Lung (tissue), 12 donors: Measurements from ENCODE around the gene B3GALT5. TPM values are rescaled to one million over a fixed set of nuclear protein-coding genes. Genes with fewer than 3 reads are reported as not detected.

Experiments
- ATAC-seq: fragments of 200-7000 bp; cut with Tn5 transposase; one replicate; pipeline ENCODE4 v1.9.1; 2020; ENCODE audit warnings: moderate number of reproducible peaks; ENCODE audit not compliant: insufficient read depth, low FRiP score
- DNase-seq, 3 donors: peaks; one replicate each; pipeline ENCODE4 v3.0.0-alpha.2; 2013 to 2017
- H3K27ac ChIP-seq, 2 donors: one replicate each; pipeline ENCODE4 v1.5.1; 2013; ENCODE audit warnings: mild to moderate bottlenecking in 2 of 2, moderate library complexity in 2 of 2, control low read depth in 1 of 2, inconsistent platforms in 1 of 2, low read depth in 1 of 2, low read length in 1 of 2
- H3K27me3 ChIP-seq, 3 donors: one replicate each; pipeline ENCODE4 v1.5.1; 2013; ENCODE audit warnings: low read length in 2 of 3; ENCODE audit not compliant: control insufficient read depth in 3 of 3, insufficient read depth in 3 of 3
- H3K36me3 ChIP-seq, 4 donors: one replicate each; pipeline ENCODE4 v1.5.1; 2013; ENCODE audit warnings: low read length in 4 of 4, mild to moderate bottlenecking in 1 of 4, moderate library complexity in 1 of 4; ENCODE audit not compliant: control insufficient read depth in 4 of 4, insufficient read depth in 4 of 4
- H3K4me1 ChIP-seq, 5 donors: one replicate each; pipeline ENCODE4 v1.5.1; 2013; ENCODE audit warnings: low read length in 5 of 5, mild to moderate bottlenecking in 2 of 5, moderate library complexity in 1 of 5; ENCODE audit not compliant: control insufficient read depth in 5 of 5, insufficient read depth in 5 of 5
- H3K4me3 ChIP-seq: one replicate; pipeline ENCODE4 v1.5.1; 2013; ENCODE audit warnings: mild to moderate bottlenecking, control low read depth, moderate library complexity
- H3K9ac ChIP-seq, 2 donors: one replicate each; pipeline ENCODE4 v1.5.1; 2013; ENCODE audit warnings: low read length in 2 of 2, control low read depth in 1 of 2; ENCODE audit not compliant: insufficient read depth in 1 of 2
- H3K9me3 ChIP-seq, 4 donors: one replicate each; pipeline ENCODE4 v1.5.1; 2013; ENCODE audit warnings: low read length in 3 of 4, mild to moderate bottlenecking in 1 of 4, moderate library complexity in 1 of 4; ENCODE audit not compliant: control insufficient read depth in 4 of 4, insufficient read depth in 3 of 4
- WGBS, 2 donors: extraction: QIAGEN DNeasy Blood & Tissue Kit; methylation state at CpG; one replicate each; pipeline ENCODE4 v1.1.7; 2013; 5-methylcytosine and 5-hydroxymethylcytosine counted together
- polyA plus RNA-seq, 2 donors: library from polyadenylated mRNA; stranded (reverse); fragments of 200-250 nt; gene quantifications; one replicate each; pipeline ENCODE4 v1.2.1, GENCODE V29; 2013
- total RNA-seq, 2 donors: library from RNA; depleted of rRNA in 1 of 2; stranded (reverse); fragments of >200 nt in 1 of 2; gene quantifications; one replicate each; pipeline ENCODE4 v1.2.1, GENCODE V29; 2014 to 2021
- TF ChIP-seq, protein P1 (sequence below): IDR thresholded peaks from 2 replicates; pipeline ENCODE4 v1.5.1; 2012; ENCODE audit warnings: mild to moderate bottlenecking; ENCODE audit errors: control extremely low read depth, extremely low read depth
- donor health status: control.
- donor health status: control.
- donor health status: Bipolar disorder and iron deficiency.
- donor health status: healthy.
- donor health status: DM: yes; HTN: yes; CAD: no.

B3GALT5 gene
- total and polyA plus RNA-seq, 4 donors: 0.02 to 1.1 (median 0.50) TPM

GRCh38 chr21:39681257-39681656 is 68.5 kb downstream of the B3GALT5 start:
- no peaks in the 10 kb centered on the region for H3K4me1 ChIP-seq
- ATAC-seq: no peak
- H3K4me3 ChIP-seq: no peak overlapping the region
- H3K27ac ChIP-seq: no peak overlapping the region
- no peaks in the 10 kb centered on the region for H3K27me3 ChIP-seq
- 60 to 71% methylated on average over 4 of the region's 4 CpGs for WGBS, 2 donors
- TF ChIP-seq, protein P1, sequence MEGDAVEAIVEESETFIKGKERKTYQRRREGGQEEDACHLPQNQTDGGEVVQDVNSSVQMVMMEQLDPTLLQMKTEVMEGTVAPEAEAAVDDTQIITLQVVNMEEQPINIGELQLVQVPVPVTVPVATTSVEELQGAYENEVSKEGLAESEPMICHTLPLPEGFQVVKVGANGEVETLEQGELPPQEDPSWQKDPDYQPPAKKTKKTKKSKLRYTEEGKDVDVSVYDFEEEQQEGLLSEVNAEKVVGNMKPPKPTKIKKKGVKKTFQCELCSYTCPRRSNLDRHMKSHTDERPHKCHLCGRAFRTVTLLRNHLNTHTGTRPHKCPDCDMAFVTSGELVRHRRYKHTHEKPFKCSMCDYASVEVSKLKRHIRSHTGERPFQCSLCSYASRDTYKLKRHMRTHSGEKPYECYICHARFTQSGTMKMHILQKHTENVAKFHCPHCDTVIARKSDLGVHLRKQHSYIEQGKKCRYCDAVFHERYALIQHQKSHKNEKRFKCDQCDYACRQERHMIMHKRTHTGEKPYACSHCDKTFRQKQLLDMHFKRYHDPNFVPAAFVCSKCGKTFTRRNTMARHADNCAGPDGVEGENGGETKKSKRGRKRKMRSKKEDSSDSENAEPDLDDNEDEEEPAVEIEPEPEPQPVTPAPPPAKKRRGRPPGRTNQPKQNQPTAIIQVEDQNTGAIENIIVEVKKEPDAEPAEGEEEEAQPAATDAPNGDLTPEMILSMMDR: no peak
- DNase-seq: no peak
- H3K9me3 ChIP-seq: peaks cover 0 to 6% (median 0%) of the 10 kb centered on the region in 4 donors
- H3K9ac ChIP-seq: no peak overlapping the region
- H3K36me3 ChIP-seq: no peaks in the 10 kb centered on the region

DNA sequence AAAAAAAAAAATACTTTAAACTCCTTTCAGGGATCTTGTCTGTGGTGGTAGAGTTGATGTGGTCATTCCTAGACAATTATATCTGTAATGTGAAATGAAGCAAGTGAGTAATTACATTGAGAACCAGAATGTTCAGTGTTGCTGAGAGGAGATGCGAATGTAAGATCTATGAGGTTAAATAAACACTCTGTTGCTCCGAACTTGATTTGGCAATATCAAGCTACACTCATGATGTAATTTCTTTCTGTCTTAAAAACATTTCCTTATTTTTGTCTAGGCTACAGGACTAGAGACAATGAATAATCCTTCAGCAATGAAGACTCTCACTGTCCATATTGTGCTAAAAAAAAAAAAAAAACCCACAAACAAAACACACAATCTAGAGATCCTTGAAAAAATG is 69.1 kb downstream of the B3GALT5 start:
- Histone ChIP-seq H3K9me3 (peaks cover 0 to 6% (median under 1%) of the 10 kb centered on the region in 4 donors), H3K4me1 (no peaks in the 10 kb centered on the region), H3K27ac (no peak overlapping the region), H3K4me3 (no peak overlapping the region), H3K36me3 (no peaks in the 10 kb centered on the region), H3K27me3 (no peaks in the 10 kb centered on the region), H3K9ac (no peak overlapping the region)
- DNase-seq: no peak
- 61 to 73% methylated on average over 2 of the region's 2 CpGs for WGBS, 2 donors
- ATAC-seq: no peak
- TF ChIP-seq, protein P1: no peak

GRCh38 chr21:39685236-39685635 is 72.5 kb downstream of the B3GALT5 start:
- Histone ChIP-seq H3K27ac (no peak overlapping the region), H3K4me1 (no peaks in the 10 kb centered on the region), H3K27me3 (no peaks in the 10 kb centered on the region), H3K4me3 (no peak overlapping the region), H3K9ac (no peak overlapping the region), H3K9me3 (peaks cover 0 to 4% (median 0%) of the 10 kb centered on the region in 4 donors), H3K36me3 (no peaks in the 10 kb centered on the region)
- ATAC-seq: no peak
- no peak for DNase-seq
- TF ChIP-seq, protein P1: no peak
- WGBS, 2 donors: 35 to 63% methylated on average over 1 of the region's 1 CpG

DNA sequence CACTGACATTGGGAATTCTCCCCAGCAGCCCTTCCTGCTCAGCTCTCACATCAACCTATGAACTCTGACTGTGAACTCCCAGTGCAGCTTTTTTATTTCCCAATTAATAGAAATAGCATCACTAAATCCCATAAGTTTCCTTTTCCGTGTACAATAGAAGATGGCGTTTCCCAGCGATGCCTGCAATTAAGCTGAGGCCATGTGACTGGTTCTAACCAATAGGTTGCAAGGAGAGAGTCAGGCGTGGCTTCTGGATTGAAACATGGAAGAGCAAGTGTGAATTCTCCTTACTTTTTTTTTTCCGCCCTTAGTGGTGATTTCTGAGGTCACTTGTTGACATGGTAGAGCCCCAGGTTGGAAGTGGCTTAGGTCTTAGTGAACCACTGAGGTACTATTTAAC is 73.3 kb downstream of the B3GALT5 start:
- no peak for ATAC-seq
- peaks cover 0 to 4% (median 0%) of the 10 kb centered on the region in 4 donors for H3K9me3 ChIP-seq
- DNase-seq: no peak
- H3K4me3 ChIP-seq: no peak overlapping the region
- no peak overlapping the region for H3K27ac ChIP-seq
- H3K9ac ChIP-seq: no peak overlapping the region
- H3K27me3 ChIP-seq: no peaks in the 10 kb centered on the region
- 95 to 96% methylated on average over 5 of the region's 5 CpGs for WGBS, 2 donors
- H3K36me3 ChIP-seq: no peaks in the 10 kb centered on the region
- TF ChIP-seq, protein P1: no peak
- no peaks in the 10 kb centered on the region for H3K4me1 ChIP-seq
